HCT116 (cell line): ENCODE results near the gene CEP43. TPM values are rescaled to one million over a fixed set of nuclear protein-coding genes. Genes with fewer than 3 reads are reported as not detected.

Source experiments
- ATAC-seq: fragments of 200-7000 bp; cut with Tn5 transposase; 2 replicates; pipeline ENCODE4 v1.9.1; 2020; ENCODE audit warnings: mild to moderate bottlenecking, moderate library complexity
- BruUV-seq: library from RNA; stranded (reverse); fragments of 400-500 nt; replicated peaks from 2 replicates; lab custom pipeline; 2021; lab: Mats Ljungman, UMichigan
- CTCF ChIA-PET: fragments of 300-600 bp; sonication (Branson Sonifier 250); formaldehyde crosslinking; loops from one replicate; lab custom pipeline; 2021; ENCODE audit warnings: antibody characterized with exemption; lab: Charles Lee
- POLR2A ChIA-PET: fragments of 300-600, 350-600 bp; sonication (Branson Sonifier 250); formaldehyde crosslinking; loops from one replicate; lab custom pipeline; 2021; ENCODE audit warnings: antibody characterized with exemption; lab: Charles Lee
- RAD21 ChIA-PET, 2 experiments: fragments of 300-600 bp; sonication (Branson Sonifier 250); formaldehyde crosslinking; loops; one replicate each; lab custom pipeline; 2023; ENCODE audit warnings: low total read pairs in 2 of 2; ENCODE audit not compliant: uncharacterized antibody in 2 of 2, unreplicated experiment in 2 of 2, low non-redundant PET in 1 of 2; lab: Charles Lee
- DNase-seq: peaks from one replicate; pipeline ENCODE4 v3.0.0-alpha.2; 2010; ENCODE audit warnings: low read depth, low spot score
- H2AFZ ChIP-seq: fragments of 200-600 bp; shearing (Covaris generic), sonication (generic); 2 replicates; pipeline ENCODE4 v1.6.1; 2017; ENCODE audit warnings: low read depth, mixed run types, mixed read lengths, antibody characterized with exemption, low read length; ENCODE audit not compliant: poor library complexity, severe bottlenecking
- H3K27ac ChIP-seq: 2 replicates; pipeline ENCODE4 v1.5.1; 2012; ENCODE audit warnings: low read depth, low read length
- H3K27me3 ChIP-seq: fragments of 200-600 bp; sonication (generic); 2 replicates; pipeline ENCODE4 v1.6.1; 2016; ENCODE audit warnings: mixed run types, low read length, mixed read lengths; ENCODE audit not compliant: insufficient read depth
- H3K36me3 ChIP-seq, 2 experiments: fragments of 200-500 bp in 1 of 2; fragments of 200-600 bp in 1 of 2; sonication (Bioruptor generic) in 1 of 2; sonication (generic) in 1 of 2; 2 replicates each; pipeline versions ENCODE4 v1.5.1 to v1.6.1; 2014 to 2016; ENCODE audit warnings: low read length in 2 of 2, inconsistent platforms in 1 of 2, mixed read lengths in 1 of 2, mixed run types in 1 of 2; ENCODE audit not compliant: insufficient read depth in 2 of 2, control insufficient read depth in 1 of 2
- H3K4me1 ChIP-seq, 2 experiments: fragments of 200-600 bp in 1 of 2; sonication (generic) in 1 of 2; 2 replicates each; pipeline versions ENCODE4 v1.5.1 to v1.6.1; 2012 to 2017; ENCODE audit warnings: low read length in 2 of 2, inconsistent platforms in 1 of 2, mild to moderate bottlenecking in 1 of 2, mixed read lengths in 1 of 2, mixed run types in 1 of 2, moderate library complexity in 1 of 2; ENCODE audit not compliant: insufficient read depth in 2 of 2, control insufficient read depth in 1 of 2
- H3K4me2 ChIP-seq: fragments of 200-600 bp; sonication (generic); 2 replicates; pipeline ENCODE4 v1.6.1; 2017; ENCODE audit warnings: mixed run types, low read length, mixed read lengths
- H3K4me3 ChIP-seq, 2 experiments: fragments of 200-600 bp in 1 of 2; sonication (generic) in 1 of 2; replicated peaks in 1 of 2; 2 replicates each; pipeline ENCODE4 v1.5.1; 2011 to 2016; ENCODE audit warnings: low read length in 2 of 2, control low read depth in 1 of 2, low read depth in 1 of 2, mild to moderate bottlenecking in 1 of 2, mixed read lengths in 1 of 2, mixed run types in 1 of 2
- H3K79me2 ChIP-seq: fragments of 200-600 bp; sonication (generic); 2 replicates; pipeline ENCODE4 v1.6.1; 2017; ENCODE audit warnings: mild to moderate bottlenecking, mixed run types, low read length, moderate library complexity, mixed read lengths; ENCODE audit not compliant: insufficient read depth
- H3K9ac ChIP-seq: fragments of 200-600 bp; sonication (generic); 2 replicates; pipeline ENCODE4 v1.6.1; 2016; ENCODE audit warnings: low read length, mixed read lengths
- H3K9me2 ChIP-seq: fragments of 200-600 bp; sonication (generic), shearing (Covaris generic); 2 replicates; pipeline ENCODE4 v1.6.1; 2017; ENCODE audit warnings: mixed run types, mild to moderate bottlenecking, moderate library complexity; ENCODE audit not compliant: insufficient read depth
- H3K9me3 ChIP-seq, 2 experiments: fragments of 200-500 bp in 1 of 2; fragments of 200-600 bp in 1 of 2; sonication (Bioruptor generic) in 1 of 2; sonication (generic) in 1 of 2; 2 replicates each; pipeline ENCODE4 v1.6.1; 2014 to 2017; ENCODE audit warnings: low read length in 2 of 2, mixed read lengths in 2 of 2, inconsistent platforms in 1 of 2, low read depth in 1 of 2, mild to moderate bottlenecking in 1 of 2, mixed run types in 1 of 2, moderate library complexity in 1 of 2; ENCODE audit not compliant: control insufficient read depth in 1 of 2, insufficient read depth in 1 of 2
- H4K20me1 ChIP-seq: fragments of 200-600 bp; sonication (generic), shearing (Covaris generic); 2 replicates; pipeline ENCODE4 v1.6.1; 2017; ENCODE audit warnings: mixed run types, mild to moderate bottlenecking, moderate library complexity; ENCODE audit not compliant: insufficient read depth
- CEBPB ChIP-seq: IDR thresholded peaks from 2 replicates; pipeline ENCODE4 v1.6.1; 2012; ENCODE audit warnings: low read depth
- EGR1 ChIP-seq: IDR thresholded peaks from 2 replicates; pipeline ENCODE4 v1.6.1; 2012; ENCODE audit warnings: low read depth
- EZH2 ChIP-seq: fragments of 200-600 bp; sonication (generic); IDR thresholded peaks from 2 replicates; pipeline ENCODE4 v1.6.1; 2017; ENCODE audit warnings: antibody characterized with exemption, mixed run types
- FOSL1 ChIP-seq: IDR thresholded peaks from 2 replicates; pipeline ENCODE4 v1.6.1; 2012; ENCODE audit warnings: low read depth
- JUND ChIP-seq: IDR thresholded peaks from 2 replicates; pipeline ENCODE4 v1.6.1; 2012
- MAX ChIP-seq: IDR thresholded peaks from 2 replicates; pipeline ENCODE4 v1.6.1; 2012
- POLR2A ChIP-seq: IDR thresholded peaks from 2 replicates; pipeline ENCODE4 v1.7.0; 2011; ENCODE audit warnings: borderline replicate concordance; ENCODE audit not compliant: insufficient read depth, insufficient read length; ENCODE audit errors: extremely low read depth
- SP1 ChIP-seq: IDR thresholded peaks from 2 replicates; pipeline ENCODE4 v1.6.1; 2012; ENCODE audit warnings: low read depth
- YY1 ChIP-seq: IDR thresholded peaks from 2 replicates; pipeline ENCODE4 v1.6.1; 2011; ENCODE audit warnings: low read length, low read depth, moderate library complexity, mild to moderate bottlenecking; ENCODE audit not compliant: insufficient replicate concordance; ENCODE audit errors: extremely low read depth
- ZBTB33 ChIP-seq: IDR thresholded peaks from 2 replicates; pipeline ENCODE4 v1.6.1; 2011; ENCODE audit warnings: mild to moderate bottlenecking, low read length, moderate library complexity; ENCODE audit not compliant: insufficient replicate concordance; ENCODE audit errors: extremely low read depth
- ZFX ChIP-seq: fragments of 450-650 bp; IDR thresholded peaks from 2 replicates; pipeline ENCODE4 v1.6.1; 2017
- intact Hi-C: fragments of 100-400 bp; cut with micrococcal nuclease; formaldehyde crosslinking; loops from 2 replicates; pipeline ENCODE4 v1.10.0; 2022
- total RNA-seq: library from RNA; stranded (reverse); gene quantifications from one replicate; pipeline ENCODE4 v1.2.1, GENCODE V29; 2021; ENCODE audit not compliant: unreplicated experiment
- TF ChIP-seq, protein P1 (sequence below), 3 experiments: fragments of 200-600 bp in 1 of 3; sonication (generic) in 1 of 3; IDR thresholded peaks in 2 of 3; conservative IDR thresholded peaks in 1 of 3; 2 replicates each; pipeline ENCODE4 v1.5.1; 2012 to 2017; ENCODE audit warnings: low read depth in 2 of 3, low read length in 2 of 3, antibody characterized with exemption in 1 of 3, borderline replicate concordance in 1 of 3, control low read depth in 1 of 3, mild to moderate bottlenecking in 1 of 3, mixed read lengths in 1 of 3, mixed run types in 1 of 3, moderate library complexity in 1 of 3; ENCODE audit not compliant: insufficient read depth in 1 of 3

Gene CEP43
- total RNA-seq, 1 experiment from 2014 or later: 15.8 TPM

DNA sequence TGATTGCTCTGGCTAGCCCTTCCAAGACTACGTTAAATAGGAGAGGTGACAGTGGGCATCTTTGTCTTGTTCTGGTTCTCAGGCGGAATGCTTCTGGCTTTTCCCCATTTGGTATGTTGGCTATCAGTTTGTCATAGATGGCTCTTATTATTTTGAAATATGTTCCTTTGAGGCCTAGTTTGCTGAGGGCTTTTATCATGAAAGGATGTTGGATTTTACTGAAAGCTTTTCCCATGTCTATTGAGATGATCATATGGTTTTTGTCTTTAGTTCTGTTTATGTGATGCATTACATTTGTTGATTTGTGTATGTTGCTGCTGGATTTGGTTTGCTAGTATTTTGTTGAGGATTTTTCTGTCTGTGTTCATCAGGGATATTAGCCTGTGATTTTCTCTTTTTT, 32.9 kb upstream of the CEP43 start:
- Histone ChIP-seq H3K4me1 (no peaks in the 10 kb centered on the region), H3K4me3 (no peak overlapping the region), H3K4me2 (no peak overlapping the region), H2AFZ (no peak overlapping the region), H3K9me2 (no peaks in the 10 kb centered on the region), H3K36me3 (no peaks in the 10 kb centered on the region), H3K27ac (no peak overlapping the region), H3K79me2 (no peaks in the 10 kb centered on the region), H3K27me3 (no peaks in the 10 kb centered on the region), H4K20me1 (no peaks in the 10 kb centered on the region), H3K9me3 (no peaks in the 10 kb centered on the region), H3K9ac (no peak overlapping the region)
- no TSS peak for BruUV-seq
- CTCF ChIA-PET: no interaction called here
- TF ChIP-seq, protein P1, sequence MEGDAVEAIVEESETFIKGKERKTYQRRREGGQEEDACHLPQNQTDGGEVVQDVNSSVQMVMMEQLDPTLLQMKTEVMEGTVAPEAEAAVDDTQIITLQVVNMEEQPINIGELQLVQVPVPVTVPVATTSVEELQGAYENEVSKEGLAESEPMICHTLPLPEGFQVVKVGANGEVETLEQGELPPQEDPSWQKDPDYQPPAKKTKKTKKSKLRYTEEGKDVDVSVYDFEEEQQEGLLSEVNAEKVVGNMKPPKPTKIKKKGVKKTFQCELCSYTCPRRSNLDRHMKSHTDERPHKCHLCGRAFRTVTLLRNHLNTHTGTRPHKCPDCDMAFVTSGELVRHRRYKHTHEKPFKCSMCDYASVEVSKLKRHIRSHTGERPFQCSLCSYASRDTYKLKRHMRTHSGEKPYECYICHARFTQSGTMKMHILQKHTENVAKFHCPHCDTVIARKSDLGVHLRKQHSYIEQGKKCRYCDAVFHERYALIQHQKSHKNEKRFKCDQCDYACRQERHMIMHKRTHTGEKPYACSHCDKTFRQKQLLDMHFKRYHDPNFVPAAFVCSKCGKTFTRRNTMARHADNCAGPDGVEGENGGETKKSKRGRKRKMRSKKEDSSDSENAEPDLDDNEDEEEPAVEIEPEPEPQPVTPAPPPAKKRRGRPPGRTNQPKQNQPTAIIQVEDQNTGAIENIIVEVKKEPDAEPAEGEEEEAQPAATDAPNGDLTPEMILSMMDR (IDR thresholded peaks at IDR 0.05 in 2 of 3, conservative IDR thresholded peaks at IDR 0.05 in 1 of 3; ENCODE audit: borderline replicate concordance in 1 of 3, insufficient read depth in 1 of 3, low read depth in 2 of 3, low read length in 2 of 3): no peak
- no peak for TF ChIP-seq EZH2
- no peak for TF ChIP-seq EGR1
- TF ChIP-seq JUND: no peak
- TF ChIP-seq POLR2A: no peak
- TF ChIP-seq FOSL1: no peak
- TF ChIP-seq ZFX: no peak
- no peak for TF ChIP-seq SP1
- no peak for TF ChIP-seq CEBPB
- TF ChIP-seq ZBTB33: no peak
- no peak for TF ChIP-seq MAX
- no peak for TF ChIP-seq YY1
- RAD21 ChIA-PET: no interaction called here
- intact Hi-C loops: no loop called here
- POLR2A ChIA-PET: no interaction called here
- DNase-seq (no peak), ATAC-seq (no peak)
